Loucy (cell line): ENCODE measurements around the gene PDIA3.
"Not testable (repeated sequence)": the region's sequence is repeated elsewhere in the genome, so short reads cannot be mapped to it uniquely, and the experiment has no call there.

Experiments used
- H2AFZ ChIP-seq: fragments of 200-600 bp; sonication (generic); 2 replicates; pipeline ENCODE4 v1.6.0; 2016; ENCODE audit warnings: antibody characterized with exemption, mild to moderate bottlenecking, low read length, moderate library complexity
- H3F3A ChIP-seq: fragments of 200-600 bp; 2 replicates; pipeline ENCODE4 v1.6.0; 2016; ENCODE audit warnings: antibody characterized with exemption, low read depth, mild to moderate bottlenecking
- H3K27me3 ChIP-seq: fragments of 200-600 bp; sonication (generic); 2 replicates; pipeline ENCODE4 v1.6.1; 2014; ENCODE audit warnings: low read length, mild to moderate bottlenecking; ENCODE audit not compliant: insufficient read depth, poor library complexity, severe bottlenecking
- H3K36me3 ChIP-seq: fragments of 200-600 bp; sonication (generic); 2 replicates; pipeline ENCODE4 v1.6.1; 2016; ENCODE audit warnings: low read length; ENCODE audit not compliant: insufficient read depth
- H3K4me1 ChIP-seq: fragments of 200-600 bp; sonication (generic); 2 replicates; pipeline ENCODE4 v1.5.1; 2014; ENCODE audit warnings: low read length, mild to moderate bottlenecking; ENCODE audit not compliant: insufficient read depth, poor library complexity, severe bottlenecking
- H3K4me2 ChIP-seq: fragments of 200-600 bp; sonication (generic); 2 replicates; pipeline ENCODE4 v1.6.0; 2014; ENCODE audit warnings: antibody characterized with exemption, low read length, low read depth, mild to moderate bottlenecking; ENCODE audit not compliant: poor library complexity, severe bottlenecking
- H3K4me3 ChIP-seq: fragments of 200-600 bp; sonication (generic); 2 replicates; pipeline ENCODE4 v1.5.1; 2014; ENCODE audit warnings: low read length, mild to moderate bottlenecking, mixed read lengths; ENCODE audit not compliant: poor library complexity, severe bottlenecking
- H3K79me2 ChIP-seq: fragments of 200-600 bp; sonication (generic); 2 replicates; pipeline ENCODE4 v1.6.1; 2014; ENCODE audit warnings: low read length; ENCODE audit not compliant: insufficient read depth
- H3K9ac ChIP-seq: fragments of 200-600 bp; sonication (generic); 2 replicates; pipeline ENCODE4 v1.6.0; 2014; ENCODE audit warnings: mild to moderate bottlenecking, low read depth, low read length, moderate library complexity; ENCODE audit not compliant: poor library complexity, severe bottlenecking
- H3K9me2 ChIP-seq: fragments of 200-600 bp; sonication (generic); replicated peaks from 2 replicates; pipeline ENCODE4 v1.6.1; 2016; ENCODE audit warnings: low read depth, low read length, mixed read lengths
- H3K9me3 ChIP-seq: fragments of 200-600 bp; sonication (generic); 2 replicates; pipeline ENCODE4 v1.6.1; 2014; ENCODE audit warnings: mild to moderate bottlenecking, antibody characterized with exemption, low read length, low read depth; ENCODE audit not compliant: insufficient read depth
- H4K20me1 ChIP-seq: fragments of 200-600 bp; sonication (generic); 2 replicates; pipeline ENCODE4 v1.6.0; 2014; ENCODE audit warnings: antibody characterized with exemption, low read length, mild to moderate bottlenecking; ENCODE audit not compliant: insufficient read depth, poor library complexity, severe bottlenecking
- EZH2phosphoT487 ChIP-seq: fragments of 200-600 bp; IDR thresholded peaks from 2 replicates; pipeline ENCODE4 v1.6.1; 2018; ENCODE audit warnings: antibody characterized with exemption, mild to moderate bottlenecking, moderate library complexity, borderline replicate concordance
- TF ChIP-seq, protein P1 (sequence below): fragments of 200-600 bp; sonication (generic); conservative IDR thresholded peaks from 2 replicates; pipeline ENCODE4 v1.5.1; 2014; ENCODE audit warnings: mild to moderate bottlenecking, antibody characterized with exemption, low read length

The PDIA3 gene

DNA sequence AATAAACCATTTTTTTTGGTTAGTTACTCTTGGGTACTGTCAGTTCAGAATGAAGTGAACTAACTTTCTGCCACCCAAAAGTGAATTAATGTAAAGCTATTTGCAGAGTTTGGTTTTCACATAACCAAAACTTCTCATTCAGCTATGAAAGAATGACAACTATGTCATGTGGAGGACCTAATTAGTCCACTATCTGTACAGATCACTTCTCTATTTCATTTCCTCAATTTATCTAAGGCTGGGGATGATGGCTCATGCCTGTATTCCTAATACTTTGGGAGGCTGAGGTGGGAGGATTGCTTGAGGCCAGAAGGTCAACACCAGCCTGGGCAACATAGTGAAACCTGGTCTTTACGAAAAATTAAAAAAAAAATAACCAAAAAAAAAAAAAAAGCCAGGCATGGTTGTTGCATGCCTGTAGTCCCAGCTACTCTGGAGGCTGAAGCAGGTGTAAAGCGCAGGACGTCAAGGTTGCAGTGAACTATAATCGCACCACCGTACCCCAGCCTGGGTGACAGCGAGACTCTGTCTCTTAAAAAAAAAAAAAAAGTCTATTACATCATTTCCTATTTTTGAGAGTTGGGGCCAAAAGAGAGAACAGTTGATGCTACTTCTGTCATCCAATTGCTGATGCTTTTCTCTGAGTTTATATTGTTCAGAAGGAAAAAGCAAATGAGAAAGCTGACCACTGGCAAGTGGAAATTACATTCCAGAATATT is 62.9 kb downstream of the PDIA3 start:
- no peaks in the 10 kb centered on the region for H4K20me1 ChIP-seq
- H3K4me2 ChIP-seq = no peak overlapping the region
- no peak overlapping the region for H3K9ac ChIP-seq
- H3K9me2 ChIP-seq = no peaks in the 10 kb centered on the region
- no peaks in the 10 kb centered on the region for H3K79me2 ChIP-seq
- H3K27me3 ChIP-seq = no peaks in the 10 kb centered on the region
- H2AFZ ChIP-seq = no peak overlapping the region
- no peak for TF ChIP-seq EZH2phosphoT487
- TF ChIP-seq, protein P1, sequence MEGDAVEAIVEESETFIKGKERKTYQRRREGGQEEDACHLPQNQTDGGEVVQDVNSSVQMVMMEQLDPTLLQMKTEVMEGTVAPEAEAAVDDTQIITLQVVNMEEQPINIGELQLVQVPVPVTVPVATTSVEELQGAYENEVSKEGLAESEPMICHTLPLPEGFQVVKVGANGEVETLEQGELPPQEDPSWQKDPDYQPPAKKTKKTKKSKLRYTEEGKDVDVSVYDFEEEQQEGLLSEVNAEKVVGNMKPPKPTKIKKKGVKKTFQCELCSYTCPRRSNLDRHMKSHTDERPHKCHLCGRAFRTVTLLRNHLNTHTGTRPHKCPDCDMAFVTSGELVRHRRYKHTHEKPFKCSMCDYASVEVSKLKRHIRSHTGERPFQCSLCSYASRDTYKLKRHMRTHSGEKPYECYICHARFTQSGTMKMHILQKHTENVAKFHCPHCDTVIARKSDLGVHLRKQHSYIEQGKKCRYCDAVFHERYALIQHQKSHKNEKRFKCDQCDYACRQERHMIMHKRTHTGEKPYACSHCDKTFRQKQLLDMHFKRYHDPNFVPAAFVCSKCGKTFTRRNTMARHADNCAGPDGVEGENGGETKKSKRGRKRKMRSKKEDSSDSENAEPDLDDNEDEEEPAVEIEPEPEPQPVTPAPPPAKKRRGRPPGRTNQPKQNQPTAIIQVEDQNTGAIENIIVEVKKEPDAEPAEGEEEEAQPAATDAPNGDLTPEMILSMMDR = no peak
- no peaks in the 10 kb centered on the region for H3K9me3 ChIP-seq
- peaks cover 89% of the 10 kb centered on the region for H3K36me3 ChIP-seq
- H3F3A ChIP-seq = peaks cover under 1% of the 10 kb centered on the region; the same call in 1 of the 2 replicates
- H3K4me1 ChIP-seq = no peaks in the 10 kb centered on the region
- H3K4me3 ChIP-seq = no peak overlapping the region

DNA sequence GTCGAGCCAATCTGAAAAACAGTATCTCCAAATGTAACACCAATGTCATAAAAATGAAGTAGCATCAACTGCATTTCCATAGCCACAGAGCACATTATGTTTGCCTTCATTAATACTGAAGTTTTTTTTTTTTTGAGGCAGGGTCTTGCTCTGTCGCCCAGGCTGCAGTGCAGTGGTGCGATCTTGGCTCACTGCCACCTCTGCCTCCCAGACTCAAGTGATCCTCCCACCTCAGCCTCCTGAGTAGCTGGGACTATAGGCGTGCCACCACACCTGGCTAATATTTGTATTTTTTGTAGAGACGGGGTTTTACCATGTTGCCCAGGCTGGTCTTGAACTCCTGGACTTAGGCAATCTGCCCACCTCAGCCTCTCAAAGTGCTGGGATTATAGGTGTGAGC is 68.8 kb downstream of the PDIA3 start:
- H3K4me3 ChIP-seq, H4K20me1 ChIP-seq, H3K9ac ChIP-seq, H3K27me3 ChIP-seq, H3K4me2 ChIP-seq, H3F3A ChIP-seq, H3K4me1 ChIP-seq, H3K9me2 ChIP-seq, H3K9me3 ChIP-seq, H2AFZ ChIP-seq: not testable (repeated sequence)
- H3K36me3 ChIP-seq = peaks cover 69% of the 10 kb centered on the region
- H3K79me2 ChIP-seq = peaks cover 27% of the 10 kb centered on the region

DNA sequence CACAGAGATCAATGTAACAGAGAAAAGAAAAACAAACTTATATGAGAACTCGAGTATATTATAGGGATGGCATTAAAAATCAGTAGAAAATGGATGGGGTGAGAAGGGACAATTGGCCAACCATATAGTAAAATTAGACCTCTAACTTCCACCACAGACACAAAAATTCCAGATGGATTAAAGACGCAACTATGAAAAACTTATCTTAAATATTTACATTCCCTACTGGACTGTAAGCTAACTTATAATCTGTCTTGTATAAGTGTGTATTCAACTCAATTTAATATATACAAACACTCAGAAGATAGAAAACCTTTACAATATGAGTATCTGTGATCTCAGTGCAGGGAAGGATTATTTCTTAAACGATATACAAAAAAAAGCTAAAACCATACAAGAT is 75.3 kb downstream of the PDIA3 start:
- Histone ChIP-seq H3K9ac (peak overlapping the region; percentile 64), H3K4me2 (peak overlapping the region; percentile 56), H3K4me1 (peaks cover 41% of the 10 kb centered on the region), H3K27me3 (no peaks in the 10 kb centered on the region), H3F3A (no peaks in the 10 kb centered on the region), H3K36me3 (peaks cover 14% of the 10 kb centered on the region; the same call in 1 of the 2 replicates), H3K4me3 (peak overlapping the region; percentile 55), H3K9me3 (no peaks in the 10 kb centered on the region), H3K79me2 (peaks cover 78% of the 10 kb centered on the region), H3K9me2 (no peaks in the 10 kb centered on the region), H4K20me1 (peaks cover 27% of the 10 kb centered on the region), H2AFZ (no peak overlapping the region)
- TF ChIP-seq, protein P1 = no peak
- no peak for TF ChIP-seq EZH2phosphoT487
